Measurements from ENCODE around the gene TXNDC11. TPM values are rescaled to one million over a fixed set of nuclear protein-coding genes. Genes with fewer than 3 reads are reported as not detected.

The TXNDC11 gene
- total RNA-seq, 1 experiment from 2014 or later: 17.6 TPM

GRCh38 chr16:11667824-11668622 is 74.6 kb downstream of the TXNDC11 start, which contains the start of gene SNN:
Gene SNN (plus strand): TSS chr16:11668455. CDS start chr16:11676060, 7,605 bp downstream.
- no TSS peak for BruUV-seq (replicated peaks)
- Histone ChIP-seq H3K9me3 (ENCODE audit: low read depth, low read length, poor library complexity, severe bottlenecking) (no peaks in the 10 kb centered on the region), H3K27me3 (replicated peaks; ENCODE audit: insufficient read depth, low read depth, low read length, poor library complexity) (no peaks in the 10 kb centered on the region), H3K27ac (ENCODE audit: low read depth, low read length, poor library complexity, severe bottlenecking) (no peak within 1 kb of the TSS), H3K36me3 (ENCODE audit: insufficient read depth, low read length, poor library complexity, severe bottlenecking) (no peaks in the 10 kb centered on the region), H3K4me3 (ENCODE audit: low read depth, low read length, poor library complexity, severe bottlenecking) (peak within 1 kb of the TSS; percentile 84), H3K4me1 (ENCODE audit: insufficient read depth, low read length, poor library complexity, severe bottlenecking) (peaks cover 4% of the 10 kb centered on the region)
- TF ChIP-seq EZH2 (IDR thresholded peaks at IDR 0.05; ENCODE audit: borderline replicate concordance, low read depth, low read length, poor library complexity, severe bottlenecking) (no peak), CTCF (conservative IDR thresholded peaks at IDR 0.05; ENCODE audit: low read depth, low read length) (no peak)
- ChIA-PET POLR2A (ENCODE audit: low non-redundant PET) (no interaction called here), CTCF (interaction anchor here (0.6 kb wide), 1 partner anchor 354 kb away, joined by 5 read pairs; no protein-coding TSS in a partner anchor)
- peak; percentile 93 for DNase-seq (ENCODE audit: low spot score)
- intact Hi-C loops (cut with micrococcal nuclease; ENCODE audit: unreplicated experiment): no loop called here

- H3K27me3 ChIP-seq (replicated peaks; ENCODE audit: insufficient read depth, low read depth, low read length, poor library complexity): no peaks in the 10 kb centered on the region
- peaks cover 4% of the 10 kb centered on the region for H3K4me1 ChIP-seq (ENCODE audit: insufficient read depth, low read length, poor library complexity, severe bottlenecking)
- intact Hi-C loops (cut with micrococcal nuclease; ENCODE audit: unreplicated experiment): no loop called here
- H3K36me3 ChIP-seq (ENCODE audit: insufficient read depth, low read length, poor library complexity, severe bottlenecking): no peaks in the 10 kb centered on the region
- no TSS peak for BruUV-seq (replicated peaks)
- H3K9me3 ChIP-seq (ENCODE audit: low read depth, low read length, poor library complexity, severe bottlenecking): no peaks in the 10 kb centered on the region
- ChIA-PET POLR2A (ENCODE audit: low non-redundant PET) (no interaction called here), CTCF (no interaction called here)
- no peak for DNase-seq (ENCODE audit: low spot score)
- no peak overlapping the region for H3K27ac ChIP-seq (ENCODE audit: low read depth, low read length, poor library complexity, severe bottlenecking)
- no peak for TF ChIP-seq EZH2 (IDR thresholded peaks at IDR 0.05; ENCODE audit: borderline replicate concordance, low read depth, low read length, poor library complexity, severe bottlenecking)
- TF ChIP-seq CTCF (conservative IDR thresholded peaks at IDR 0.05; ENCODE audit: low read depth, low read length): no peak
- H3K4me3 ChIP-seq (ENCODE audit: low read depth, low read length, poor library complexity, severe bottlenecking): peak overlapping the region; percentile 35
Observed at GRCh38 chr16:11667221-11667823, 75.3 kb downstream of the TXNDC11 start.

- Histone ChIP-seq H3K9me3 (ENCODE audit: low read depth, low read length, poor library complexity, severe bottlenecking) (no peaks in the 10 kb centered on the region), H3K36me3 (ENCODE audit: insufficient read depth, low read length, poor library complexity, severe bottlenecking) (no peaks in the 10 kb centered on the region), H3K4me3 (ENCODE audit: low read depth, low read length, poor library complexity, severe bottlenecking) (no peak overlapping the region), H3K27ac (ENCODE audit: low read depth, low read length, poor library complexity, severe bottlenecking) (no peak overlapping the region), H3K27me3 (replicated peaks; ENCODE audit: insufficient read depth, low read depth, low read length, poor library complexity) (no peaks in the 10 kb centered on the region), H3K4me1 (ENCODE audit: insufficient read depth, low read length, poor library complexity, severe bottlenecking) (peaks cover 4% of the 10 kb centered on the region)
- intact Hi-C loops (cut with micrococcal nuclease; ENCODE audit: unreplicated experiment): no loop called here
- TF ChIP-seq CTCF (conservative IDR thresholded peaks at IDR 0.05; ENCODE audit: low read depth, low read length): no peak
- TF ChIP-seq EZH2 (IDR thresholded peaks at IDR 0.05; ENCODE audit: borderline replicate concordance, low read depth, low read length, poor library complexity, severe bottlenecking): no peak
- ChIA-PET POLR2A (ENCODE audit: low non-redundant PET) (no interaction called here), CTCF (no interaction called here)
- BruUV-seq (replicated peaks): no TSS peak
- no peak for DNase-seq (ENCODE audit: low spot score)
Observed at GRCh38 chr16:11666103-11667055, 76.3 kb downstream of the TXNDC11 start.
